Body of pancreas (tissue), 4 donors: ENCODE measurements around the gene PTPRH.

Experiments used
- CTCF ChIP-seq, 7 experiments: fragments of 450-650 bp in 4 of 7; fragments of 200-600 bp in 3 of 7; sonication (generic) in 3 of 7; IDR thresholded peaks; one replicate each; pipeline ENCODE4 v1.5.1; 2016 to 2019; ENCODE audit warnings: antibody characterized with exemption in 7 of 7
- POLR2A ChIP-seq, 3 donors: fragments of 450-650 bp; IDR thresholded peaks; one replicate each; pipeline ENCODE4 v1.6.1; 2016; ENCODE audit warnings: antibody characterized with exemption in 3 of 3, mild to moderate bottlenecking in 2 of 3

- TF ChIP-seq POLR2A (IDR thresholded peaks at IDR 0.05), result no peak
- TF ChIP-seq CTCF (IDR thresholded peaks at IDR 0.05), result no peak
Observed at GRCh38 chr19:55186080-55186479, 23.2 kb downstream of the PTPRH start.
